ENCODE measurements around the gene CLEC17A.

DNA sequence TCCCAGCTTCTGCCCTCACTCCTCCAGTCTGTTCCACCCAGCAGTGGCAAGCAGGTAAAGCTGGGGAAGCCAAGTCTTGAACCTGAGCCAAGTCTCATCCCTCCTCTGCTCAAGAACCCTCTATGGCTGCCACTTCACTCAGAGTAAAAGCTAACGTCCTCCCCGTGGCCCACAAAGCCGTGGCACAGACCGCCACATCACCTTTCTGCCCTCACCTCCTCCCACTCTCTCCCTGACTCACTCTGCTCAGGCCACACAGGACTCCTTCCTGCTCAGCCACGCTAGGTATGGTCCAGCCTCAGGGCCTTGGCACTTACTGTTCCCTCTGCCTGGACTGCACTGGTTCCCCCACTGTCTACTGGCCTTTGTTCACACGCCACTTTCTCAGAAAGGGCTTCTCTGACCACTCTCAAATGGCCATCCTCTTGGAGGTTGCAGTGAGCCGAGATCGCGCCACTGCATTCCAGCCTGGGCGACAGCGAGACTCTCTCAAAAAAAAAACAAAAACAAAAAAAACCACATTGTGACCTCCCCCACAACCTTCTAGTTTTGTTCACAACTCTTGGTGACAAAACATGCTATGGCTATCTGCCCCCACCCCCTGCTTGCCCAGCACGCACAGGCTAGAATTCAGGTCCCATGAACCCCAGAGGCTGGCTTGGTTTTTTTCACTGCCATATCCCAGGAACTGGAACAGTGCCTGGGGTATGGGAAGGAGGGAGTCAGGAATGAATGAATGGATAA is 26.8 kb upstream of the CLEC17A start:
- TF ChIP-seq, protein P1, sequence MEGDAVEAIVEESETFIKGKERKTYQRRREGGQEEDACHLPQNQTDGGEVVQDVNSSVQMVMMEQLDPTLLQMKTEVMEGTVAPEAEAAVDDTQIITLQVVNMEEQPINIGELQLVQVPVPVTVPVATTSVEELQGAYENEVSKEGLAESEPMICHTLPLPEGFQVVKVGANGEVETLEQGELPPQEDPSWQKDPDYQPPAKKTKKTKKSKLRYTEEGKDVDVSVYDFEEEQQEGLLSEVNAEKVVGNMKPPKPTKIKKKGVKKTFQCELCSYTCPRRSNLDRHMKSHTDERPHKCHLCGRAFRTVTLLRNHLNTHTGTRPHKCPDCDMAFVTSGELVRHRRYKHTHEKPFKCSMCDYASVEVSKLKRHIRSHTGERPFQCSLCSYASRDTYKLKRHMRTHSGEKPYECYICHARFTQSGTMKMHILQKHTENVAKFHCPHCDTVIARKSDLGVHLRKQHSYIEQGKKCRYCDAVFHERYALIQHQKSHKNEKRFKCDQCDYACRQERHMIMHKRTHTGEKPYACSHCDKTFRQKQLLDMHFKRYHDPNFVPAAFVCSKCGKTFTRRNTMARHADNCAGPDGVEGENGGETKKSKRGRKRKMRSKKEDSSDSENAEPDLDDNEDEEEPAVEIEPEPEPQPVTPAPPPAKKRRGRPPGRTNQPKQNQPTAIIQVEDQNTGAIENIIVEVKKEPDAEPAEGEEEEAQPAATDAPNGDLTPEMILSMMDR (IDR thresholded peaks at IDR 0.05), result no peak
- no peak for TF ChIP-seq POLR2A (IDR thresholded peaks at IDR 0.05)
- no peak for TF ChIP-seq POLR2AphosphoS5 (IDR thresholded peaks at IDR 0.05)
